Glomerular visceral epithelial cell (primary cell): ENCODE data around the gene ACAA1.
"Not testable (repeated sequence)": the region's sequence is repeated elsewhere in the genome, so short reads cannot be mapped to it uniquely, and the experiment has no call there.

Experiments
- DNase-seq: peaks from one replicate; pipeline ENCODE4 v3.0.0-alpha.2; 2016; ENCODE audit errors: extremely low spot score

ACAA1 gene

GRCh38 chr3:38134517-38135143 is 2.3 kb downstream of the ACAA1 start:
- not testable (repeated sequence) for DNase-seq

GRCh38 chr3:38133557-38134405 is 3.1 kb downstream of the ACAA1 start:
- no peak for DNase-seq

GRCh38 chr3:38133209-38133556 is 3.7 kb downstream of the ACAA1 start:
- DNase-seq = no peak

- DNase-seq = no peak
Observed at GRCh38 chr3:38131621-38132369, 5.1 kb downstream of the ACAA1 start.

- no peak for DNase-seq
Observed at GRCh38 chr3:38130631-38131065, 6.3 kb downstream of the ACAA1 start.

- no peak for DNase-seq
Observed at GRCh38 chr3:38129058-38129457, 7.9 kb downstream of the ACAA1 start.

GRCh38 chr3:38128303-38128655 is 8.6 kb downstream of the ACAA1 start:
- no peak for DNase-seq

- DNase-seq = no peak
Observed at GRCh38 chr3:38127611-38128302, 9.2 kb downstream of the ACAA1 start.

GRCh38 chr3:38126121-38126892 is 10.6 kb downstream of the ACAA1 start:
- no peak for DNase-seq

GRCh38 chr3:38125305-38126120 is 11.4 kb downstream of the ACAA1 start:
- DNase-seq = no peak

GRCh38 chr3:38124324-38125122 is 12.4 kb downstream of the ACAA1 start:
- DNase-seq = no peak

- no peak for DNase-seq
Observed at GRCh38 chr3:38122712-38123290, 14.1 kb downstream of the ACAA1 start.

- DNase-seq = no peak
Observed at GRCh38 chr3:38121832-38122461, 15.0 kb downstream of the ACAA1 start.

GRCh38 chr3:38121451-38121831 is 15.5 kb downstream of the ACAA1 start:
- DNase-seq = no peak

GRCh38 chr3:38120693-38121450 is 16.1 kb downstream of the ACAA1 start:
- DNase-seq = no peak

GRCh38 chr3:38119821-38120692 is 16.9 kb downstream of the ACAA1 start:
- no peak for DNase-seq

- DNase-seq = no peak
Observed at GRCh38 chr3:38119248-38119544, 17.7 kb downstream of the ACAA1 start.
